Measurements from ENCODE around the gene KRTAP1-4.
"Not testable (repeated sequence)": the region's sequence is repeated elsewhere in the genome, so short reads cannot be mapped to it uniquely, and the experiment has no call there.

KRTAP1-4 gene

DNA sequence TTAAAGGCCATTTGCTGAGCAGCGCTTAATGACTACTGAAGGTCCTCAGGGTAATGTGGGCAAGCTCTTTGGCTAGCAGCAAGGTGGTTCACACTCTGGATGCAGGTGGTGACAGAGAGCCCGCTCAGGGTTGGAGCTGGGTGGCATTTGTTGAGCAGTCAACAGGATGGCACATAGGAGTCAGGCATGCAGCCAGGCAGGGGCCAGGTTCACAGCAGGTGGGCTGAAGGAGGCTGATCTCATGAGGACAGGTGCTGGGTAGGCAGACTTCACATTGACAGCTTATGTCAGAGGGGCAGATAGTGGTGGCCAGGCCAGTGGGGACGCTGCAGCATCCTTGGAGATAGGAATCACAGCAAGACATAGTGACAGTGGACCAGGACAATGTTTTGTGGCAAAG lies 25.6 kb downstream of the KRTAP1-4 start:
- no peak for DNase-seq (ENCODE audit: low read depth in 3 of 3)

DNA sequence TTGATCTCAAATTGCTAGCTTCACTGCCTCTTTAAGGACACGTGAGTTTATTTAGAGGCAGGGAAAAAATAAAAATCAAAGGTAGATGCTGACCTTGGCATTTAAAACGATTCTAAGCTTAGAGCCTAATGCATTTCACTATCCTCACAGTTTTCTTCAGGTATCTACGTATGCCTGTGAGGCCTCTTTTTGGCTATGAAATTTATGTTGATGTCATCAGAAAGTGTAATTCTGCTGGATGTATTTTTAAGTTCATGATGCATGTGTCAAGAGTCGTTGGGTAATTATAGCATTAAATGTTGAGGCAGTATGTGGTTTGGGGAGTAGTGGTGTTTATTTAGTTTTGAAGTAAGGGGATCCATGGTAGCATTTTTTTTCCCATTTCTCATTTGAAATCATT lies 26.1 kb downstream of the KRTAP1-4 start:
- DNase-seq (ENCODE audit: low read depth in 3 of 3) = no peak

DNA sequence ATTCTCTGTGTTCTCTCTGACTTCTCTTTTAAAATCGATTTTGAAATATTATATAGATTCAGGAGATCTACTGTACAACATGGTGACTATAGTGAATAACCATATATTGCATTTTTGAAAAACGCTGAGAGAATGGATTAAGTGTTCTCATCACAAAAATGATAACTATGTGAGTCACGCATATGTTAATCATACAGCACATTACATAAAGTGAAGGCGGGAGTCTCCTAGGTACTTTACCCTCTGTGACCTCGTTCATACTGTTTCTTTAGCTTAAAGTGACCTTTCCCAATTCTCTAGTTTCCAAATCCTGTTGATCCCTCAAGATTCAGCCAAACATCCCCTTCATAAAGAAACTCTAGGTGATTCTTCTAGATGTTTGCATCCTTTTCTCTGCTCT lies 27.2 kb downstream of the KRTAP1-4 start:
- no peak for DNase-seq (ENCODE audit: low read depth in 3 of 3)

DNA sequence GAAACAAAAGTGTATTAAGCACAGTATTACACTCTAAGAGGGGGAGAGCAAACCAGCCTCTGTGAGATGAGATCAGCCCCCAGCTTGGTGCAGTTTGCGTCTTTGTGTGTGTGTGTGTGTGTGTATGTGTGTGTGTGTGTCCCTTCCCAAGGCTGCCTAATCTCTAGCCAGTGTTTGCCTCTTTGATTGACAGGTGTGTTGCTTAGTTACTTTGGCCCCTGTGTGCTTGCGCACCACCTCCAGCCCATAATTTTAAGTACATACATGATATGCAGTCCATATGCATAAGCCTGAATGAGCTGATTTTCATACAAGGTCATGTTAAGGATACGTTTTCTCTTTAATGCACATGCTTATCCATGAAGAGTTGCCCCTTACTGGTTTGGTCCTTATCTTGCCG lies 28.2 kb downstream of the KRTAP1-4 start:
- no peak for DNase-seq (ENCODE audit: low read depth in 3 of 3)

DNA sequence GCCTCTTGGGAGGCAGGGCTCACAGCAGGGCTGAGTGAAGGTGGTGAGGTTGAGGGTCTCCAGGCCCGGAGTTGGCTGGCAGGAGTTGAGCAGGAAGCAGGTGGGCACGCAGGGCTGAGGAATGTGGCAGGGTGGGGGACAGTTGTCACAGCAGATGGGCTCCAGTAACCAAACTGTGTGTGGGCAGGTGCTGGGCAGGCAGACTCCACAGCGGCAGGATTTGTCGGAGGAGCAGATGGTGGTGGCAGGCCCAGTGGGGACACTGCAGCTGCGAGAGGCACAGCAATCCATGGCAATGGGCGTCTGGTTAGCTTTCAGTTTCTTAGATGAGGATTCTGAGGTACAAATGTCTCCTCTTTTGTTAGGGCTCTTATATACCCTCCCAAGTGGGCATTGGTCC lies 30.4 kb downstream of the KRTAP1-4 start, which contains the start of gene KRTAP3-2:
KRTAP3-2 (minus strand) TSS at position 344 of the 400 bp plus-strand sequence; CDS start at position 291, 53 bp downstream.
- not testable (repeated sequence) for DNase-seq (ENCODE audit: low read depth in 3 of 3)

DNA sequence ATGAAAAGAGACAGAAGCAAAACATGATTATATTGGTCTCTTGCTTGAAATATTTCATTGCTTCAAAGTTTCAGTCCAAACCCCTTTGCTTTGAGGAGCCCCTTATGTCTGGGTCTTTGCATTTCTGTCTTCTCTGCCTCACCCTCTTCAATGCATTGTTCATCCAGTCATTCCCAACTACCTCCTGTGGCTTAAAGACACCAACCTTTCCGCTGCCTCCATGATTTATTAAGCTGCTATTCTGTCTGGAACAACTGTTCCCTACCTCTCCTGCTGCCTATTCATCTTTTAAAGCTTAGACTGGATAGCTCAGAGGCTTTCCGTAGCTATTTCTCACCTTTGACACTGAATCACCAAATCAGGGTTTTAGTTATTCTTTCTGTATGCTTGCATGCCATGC lies 32.6 kb downstream of the KRTAP1-4 start:
- DNase-seq (ENCODE audit: low read depth in 3 of 3) = no peak

DNA sequence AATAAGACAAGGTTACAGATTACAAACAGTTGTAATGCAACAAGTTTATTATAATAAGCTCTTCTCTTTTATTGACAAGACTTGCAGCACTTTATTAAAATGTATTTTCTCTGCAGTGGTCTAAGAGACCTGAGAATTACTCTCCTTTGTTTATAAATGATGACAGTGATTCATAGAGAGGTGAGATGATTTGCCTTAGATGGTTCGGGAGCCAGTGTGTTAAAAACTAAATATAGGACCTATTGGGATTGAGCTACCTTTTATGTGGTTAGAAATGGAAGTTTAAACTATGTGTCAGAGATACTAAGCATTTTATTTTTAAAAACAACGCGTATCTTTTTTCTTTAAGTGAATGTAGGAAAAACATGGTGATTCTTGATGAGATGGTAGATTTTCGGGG lies 33.2 kb downstream of the KRTAP1-4 start:
- no peak for DNase-seq (ENCODE audit: low read depth in 3 of 3)

DNA sequence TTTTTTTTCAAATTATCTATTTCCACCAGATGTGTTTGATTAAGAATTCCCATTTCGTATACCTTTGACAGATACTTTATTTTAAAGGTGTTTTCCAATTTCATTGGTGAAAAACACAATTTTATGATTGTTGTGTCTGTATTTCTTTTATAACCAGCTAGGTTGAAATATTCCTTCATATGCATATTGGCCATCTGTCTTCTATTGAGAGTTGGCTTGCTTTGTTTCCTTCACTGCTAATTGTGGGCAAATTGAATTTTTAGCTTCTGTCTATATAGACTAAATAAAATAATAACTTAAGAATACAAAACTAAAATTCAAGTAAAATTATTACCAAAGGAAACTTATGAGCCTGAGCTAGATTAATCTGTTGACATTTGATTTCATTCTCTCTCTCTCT lies 34.9 kb downstream of the KRTAP1-4 start:
- DNase-seq (ENCODE audit: low read depth in 3 of 3) = no peak

DNA sequence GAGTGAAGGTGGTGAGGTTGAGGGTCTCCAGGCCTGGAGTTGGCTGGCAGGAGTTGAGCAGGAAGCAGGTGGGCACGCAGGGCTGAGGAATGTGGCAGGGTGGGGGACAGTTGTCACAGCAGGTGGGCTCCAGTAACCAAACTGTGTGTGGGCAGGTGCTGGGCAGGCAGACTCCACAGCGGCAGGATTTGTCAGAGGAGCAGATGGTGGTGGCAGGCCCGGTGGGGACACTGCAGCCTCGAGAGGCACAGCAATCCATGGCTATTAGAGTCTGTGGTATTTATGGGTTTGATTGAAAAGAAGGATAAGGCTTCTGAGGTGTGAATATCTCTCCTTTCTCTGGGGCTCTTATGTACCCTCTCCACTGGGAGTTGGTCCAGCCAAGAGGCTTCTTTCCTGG lies 36.2 kb downstream of the KRTAP1-4 start, which contains the start of gene KRTAP3-3:
KRTAP3-3 (minus strand) TSS at position 326 of the 400 bp plus-strand sequence; CDS start at position 259, 67 bp downstream.
- DNase-seq (ENCODE audit: low read depth in 3 of 3) = no peak

DNA sequence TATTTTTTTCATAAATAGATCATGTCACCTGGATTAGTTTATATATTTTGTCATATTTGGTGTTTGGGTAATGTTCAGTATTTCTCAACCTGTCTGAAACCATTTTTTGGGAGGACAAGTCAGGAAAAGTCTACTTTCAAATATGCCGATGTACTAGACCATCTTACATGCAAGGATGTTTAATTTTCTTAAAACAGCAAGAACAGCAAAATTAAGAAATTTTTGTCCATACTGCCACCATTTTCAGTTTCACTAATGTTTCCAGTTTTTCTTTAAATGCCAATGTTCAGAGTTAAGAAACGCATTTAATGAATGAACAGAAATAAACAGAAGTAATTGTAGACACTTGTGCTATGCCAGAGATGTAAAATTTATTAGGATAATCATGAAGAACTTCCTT lies 36.9 kb downstream of the KRTAP1-4 start:
- DNase-seq (ENCODE audit: low read depth in 3 of 3) = no peak

DNA sequence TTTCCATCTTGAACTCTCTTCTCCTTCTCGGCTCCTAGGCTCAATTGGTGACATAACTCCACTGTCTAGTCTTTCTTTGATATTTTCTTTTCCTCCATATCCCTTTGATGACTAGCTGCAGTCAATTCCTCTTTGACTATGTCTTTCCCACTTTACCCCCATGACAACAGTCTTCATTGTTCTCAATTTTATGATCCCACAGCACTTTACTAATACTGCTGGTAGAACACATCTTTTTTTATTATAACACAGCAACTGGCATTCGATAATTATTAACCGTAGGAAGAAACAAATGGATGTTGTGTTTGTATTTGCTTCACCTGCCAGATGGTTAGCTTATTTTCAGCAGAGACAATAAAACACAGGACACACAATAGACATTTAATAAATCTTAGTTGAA lies 37.3 kb downstream of the KRTAP1-4 start:
- no peak for DNase-seq (ENCODE audit: low read depth in 3 of 3)

DNA sequence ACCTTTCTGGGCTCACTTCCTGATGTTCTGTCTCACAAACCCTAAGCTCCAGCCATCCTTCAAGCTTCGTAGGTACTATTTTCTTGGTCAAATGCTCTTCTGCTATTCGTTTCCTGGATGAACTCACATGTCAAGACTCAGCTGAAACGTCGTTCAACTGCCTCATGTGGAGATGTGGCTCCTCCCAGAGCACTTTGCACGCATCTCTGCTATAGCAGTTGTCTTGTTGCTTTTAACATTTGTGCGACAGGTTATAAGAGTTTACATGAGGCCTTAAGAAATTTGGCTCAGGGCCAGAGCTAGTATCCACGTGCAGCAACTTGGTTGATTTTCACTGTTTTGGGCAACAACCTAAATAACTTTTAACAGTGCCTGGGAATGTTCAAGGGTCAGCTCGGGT lies 43.1 kb downstream of the KRTAP1-4 start:
- DNase-seq (ENCODE audit: low read depth in 3 of 3) = no peak

DNA sequence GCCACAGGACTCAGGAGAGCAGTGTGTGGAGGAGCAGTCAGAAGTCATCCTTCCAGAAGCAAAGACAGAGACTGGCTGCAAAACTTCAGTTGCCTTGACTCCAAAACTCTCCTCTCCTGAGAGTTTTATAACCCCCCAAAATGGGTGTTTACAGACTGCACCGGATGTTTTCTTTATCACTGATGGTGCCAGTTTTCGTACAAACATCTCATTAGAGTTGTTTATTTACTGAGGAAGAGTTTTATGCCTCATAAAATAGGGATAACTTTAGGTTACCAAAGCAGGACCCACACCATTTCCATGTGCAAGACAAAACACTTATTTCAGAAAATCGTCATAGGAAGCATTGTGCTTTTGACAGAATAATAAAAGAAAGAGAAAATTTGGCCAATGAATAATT lies 45.8 kb downstream of the KRTAP1-4 start, which contains the start of gene KRT40:
KRT40 (minus strand) TSS at position 101 of the 400 bp plus-strand sequence; CDS start at position 48, 53 bp downstream.
- no peak for DNase-seq (ENCODE audit: low read depth in 3 of 3)

DNA sequence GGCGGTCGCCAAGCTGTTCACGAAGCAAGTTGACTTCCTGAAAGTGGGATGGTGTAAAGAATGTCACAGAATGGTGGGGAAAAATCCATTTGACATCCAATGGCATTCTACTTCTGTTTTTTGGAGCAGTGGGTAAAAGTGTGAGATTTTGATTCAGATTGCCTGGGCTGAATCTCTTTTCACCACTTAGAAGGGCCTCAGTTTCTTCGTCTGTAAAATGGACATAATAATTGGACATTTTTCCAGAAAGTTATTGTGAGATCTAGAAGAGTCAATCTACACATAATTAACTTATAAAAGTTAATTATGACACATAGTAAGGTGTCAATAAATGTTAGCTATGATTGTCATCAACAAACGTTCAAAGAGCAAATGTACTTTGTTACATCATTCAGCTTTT lies 48.9 kb downstream of the KRTAP1-4 start:
- DNase-seq (ENCODE audit: low read depth in 3 of 3) = no peak

DNA sequence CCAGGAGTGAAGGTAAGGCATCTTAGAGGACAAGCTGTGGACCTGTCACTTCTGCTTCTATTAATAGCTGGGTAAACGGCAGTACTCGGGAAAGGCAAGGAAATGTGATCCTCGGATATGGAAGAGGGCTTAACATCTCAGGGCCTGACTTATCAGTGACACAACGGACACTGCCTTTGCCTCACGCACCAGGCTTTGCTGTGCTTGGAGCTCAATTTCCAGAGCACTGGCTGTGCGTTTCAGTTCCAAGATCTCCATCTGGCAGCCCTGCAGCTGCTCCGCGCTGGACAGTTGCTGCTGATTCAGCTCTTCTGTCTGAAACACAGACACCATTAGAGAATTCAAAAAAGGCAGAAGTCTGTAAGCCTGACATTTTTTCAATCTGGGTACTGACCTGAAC lies 49.4 kb downstream of the KRTAP1-4 start:
- DNase-seq (ENCODE audit: low read depth in 3 of 3) = no peak

DNA sequence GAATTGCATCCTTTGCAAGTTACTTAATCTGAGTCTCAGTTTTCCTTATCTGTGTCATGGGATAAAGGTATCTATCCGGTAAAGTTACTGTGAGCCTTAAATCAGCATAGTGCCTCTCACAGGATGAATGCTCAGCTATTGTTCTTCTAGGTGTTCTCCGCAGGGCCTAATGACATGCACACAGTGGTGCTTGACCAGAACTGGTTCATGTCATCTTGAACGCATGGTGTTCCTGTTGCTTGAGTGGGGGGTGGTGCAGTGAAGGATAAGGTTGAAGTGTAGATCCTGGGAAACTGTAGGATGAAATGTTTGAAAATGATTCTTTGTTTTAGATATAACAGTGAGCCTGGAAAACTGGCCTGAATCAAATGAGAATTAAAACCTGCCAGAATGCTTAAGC lies 49.9 kb downstream of the KRTAP1-4 start:
- no peak for DNase-seq (ENCODE audit: low read depth in 3 of 3)
